Chondrocyte (in vitro differentiated cells): ENCODE results near the gene NHERF2. TPM values are rescaled to one million over a fixed set of nuclear protein-coding genes. Genes with fewer than 3 reads are reported as not detected.

Experiments
- DNase-seq: peaks from one replicate; pipeline ENCODE4 v3.0.0; 2021; ENCODE audit warnings: mixed read lengths, low spot score
- H3K27ac Mint-ChIP-seq: one replicate; pipeline ENCODE4 v1.8.0; 2021; ENCODE audit warnings: mild to moderate bottlenecking, moderate library complexity, mixed read lengths; ENCODE audit not compliant: unreplicated experiment
- H3K27me3 Mint-ChIP-seq: 2 replicates; pipeline ENCODE4 v1.8.0; 2021; ENCODE audit warnings: low read depth, mixed read lengths
- H3K36me3 Mint-ChIP-seq: 2 replicates; pipeline ENCODE4 v1.8.0; 2021; ENCODE audit warnings: low read depth, mixed read lengths
- H3K4me1 Mint-ChIP-seq: 2 replicates; pipeline ENCODE4 v1.8.0; 2021; ENCODE audit warnings: low read depth, mild to moderate bottlenecking, mixed read lengths
- H3K4me3 Mint-ChIP-seq: one replicate; pipeline ENCODE4 v1.8.0; 2021; ENCODE audit warnings: mild to moderate bottlenecking, moderate library complexity, mixed read lengths; ENCODE audit not compliant: unreplicated experiment
- H3K9me3 Mint-ChIP-seq: 2 replicates; pipeline ENCODE4 v1.8.0; 2021; ENCODE audit warnings: low read depth, mixed read lengths
- total RNA-seq: library from RNA; stranded (reverse); gene quantifications from 3 replicates; pipeline ENCODE4 v1.2.1, GENCODE V29; 2021
- TF ChIP-seq, protein P1 (sequence below): fragments of 200-600 bp; sonication (generic); IDR thresholded peaks from 2 replicates; pipeline ENCODE4 v1.5.0; 2021; ENCODE audit warnings: antibody characterized with exemption, mild to moderate bottlenecking, moderate library complexity

Gene NHERF2
- total RNA-seq, 1 donor from 2014 or later, result 87.0 TPM

DNA sequence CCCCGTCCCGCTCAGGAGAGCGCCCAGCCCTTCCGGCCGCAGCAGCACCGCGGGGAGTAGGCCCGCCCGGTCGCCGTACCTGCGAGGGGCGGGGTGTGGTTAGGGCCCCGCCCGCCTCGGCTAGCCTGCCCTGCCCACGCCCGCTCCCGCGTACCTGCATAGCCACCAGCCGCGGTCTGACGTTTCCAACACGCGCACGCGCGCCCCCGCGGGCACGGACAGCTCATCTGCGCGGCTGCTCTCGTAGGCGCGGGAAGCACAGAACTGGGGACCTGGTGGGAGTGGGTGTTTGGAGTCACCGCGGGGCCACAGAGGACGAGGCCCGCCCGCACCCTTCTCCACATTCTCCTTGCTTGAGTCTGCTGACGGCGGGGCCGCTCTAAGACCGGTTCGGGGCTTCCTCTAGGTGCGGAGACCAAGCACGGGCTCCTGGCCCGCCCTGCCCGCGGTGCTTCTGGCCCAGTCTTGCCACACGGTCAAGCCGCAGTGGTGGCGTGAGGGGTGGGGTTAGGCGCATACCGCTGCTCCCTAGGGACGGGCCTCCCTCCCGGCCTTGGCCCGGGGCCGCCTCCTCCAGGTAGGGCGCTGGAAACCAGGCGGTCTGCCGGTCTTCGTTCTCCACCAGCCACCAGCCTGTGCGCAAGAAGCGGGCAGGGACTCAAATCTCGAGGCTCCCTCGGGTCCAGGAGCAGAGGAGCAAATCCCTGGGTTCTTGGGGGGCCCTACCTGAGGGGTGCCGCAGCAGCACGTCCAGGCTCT, 47.3 kb upstream of the NHERF2 start:
- Mint-ChIP-seq H3K27me3 (no peaks in the 10 kb centered on the region), H3K36me3 (peaks cover 16% of the 10 kb centered on the region), H3K9me3 (no peaks in the 10 kb centered on the region), H3K4me1 (peaks cover 3% of the 10 kb centered on the region), H3K27ac (no peak overlapping the region), H3K4me3 (no peak overlapping the region)
- no peak for DNase-seq
- TF ChIP-seq, protein P1, sequence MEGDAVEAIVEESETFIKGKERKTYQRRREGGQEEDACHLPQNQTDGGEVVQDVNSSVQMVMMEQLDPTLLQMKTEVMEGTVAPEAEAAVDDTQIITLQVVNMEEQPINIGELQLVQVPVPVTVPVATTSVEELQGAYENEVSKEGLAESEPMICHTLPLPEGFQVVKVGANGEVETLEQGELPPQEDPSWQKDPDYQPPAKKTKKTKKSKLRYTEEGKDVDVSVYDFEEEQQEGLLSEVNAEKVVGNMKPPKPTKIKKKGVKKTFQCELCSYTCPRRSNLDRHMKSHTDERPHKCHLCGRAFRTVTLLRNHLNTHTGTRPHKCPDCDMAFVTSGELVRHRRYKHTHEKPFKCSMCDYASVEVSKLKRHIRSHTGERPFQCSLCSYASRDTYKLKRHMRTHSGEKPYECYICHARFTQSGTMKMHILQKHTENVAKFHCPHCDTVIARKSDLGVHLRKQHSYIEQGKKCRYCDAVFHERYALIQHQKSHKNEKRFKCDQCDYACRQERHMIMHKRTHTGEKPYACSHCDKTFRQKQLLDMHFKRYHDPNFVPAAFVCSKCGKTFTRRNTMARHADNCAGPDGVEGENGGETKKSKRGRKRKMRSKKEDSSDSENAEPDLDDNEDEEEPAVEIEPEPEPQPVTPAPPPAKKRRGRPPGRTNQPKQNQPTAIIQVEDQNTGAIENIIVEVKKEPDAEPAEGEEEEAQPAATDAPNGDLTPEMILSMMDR, result no peak

DNA sequence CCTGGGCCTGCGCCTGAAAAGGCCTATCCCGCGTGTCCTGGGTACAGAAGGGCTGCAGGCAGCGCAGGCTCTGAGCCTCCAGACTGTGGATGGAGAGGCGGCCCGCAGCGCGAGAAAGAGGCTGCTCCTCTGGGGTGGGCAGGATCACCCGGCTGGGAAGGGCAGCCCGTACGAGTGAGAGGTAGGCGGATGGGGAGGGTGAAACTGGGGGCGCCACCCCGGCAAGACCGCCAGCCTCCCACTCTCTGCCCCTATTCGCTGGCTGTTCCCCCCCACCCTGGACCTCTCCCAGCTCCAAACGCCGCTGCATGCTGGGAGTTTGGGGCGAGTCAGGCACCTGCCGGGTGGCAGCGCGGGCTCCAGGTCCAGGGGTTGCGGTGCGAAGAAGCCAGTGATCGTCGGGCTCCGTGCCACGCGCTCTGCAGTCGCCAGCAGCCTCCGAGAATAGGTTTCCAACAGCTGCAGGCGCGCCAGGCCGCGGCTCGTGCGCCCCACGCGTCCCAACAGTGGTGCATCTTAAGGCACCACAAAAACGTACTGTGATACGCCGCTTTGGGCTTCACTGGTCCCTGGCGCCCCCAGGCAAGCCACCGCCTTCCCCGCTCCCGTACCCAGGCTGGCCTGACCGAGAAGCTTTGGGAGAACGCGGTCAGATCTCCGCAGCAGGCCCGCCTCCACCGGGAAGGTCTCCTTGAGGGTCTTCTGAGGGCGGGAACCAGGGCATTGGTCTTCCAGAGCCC, 46.5 kb upstream of the NHERF2 start:
- Mint-ChIP-seq H3K27ac (no peak overlapping the region), H3K4me1 (peaks cover 11% of the 10 kb centered on the region), H3K36me3 (peaks cover 12% of the 10 kb centered on the region), H3K27me3 (no peaks in the 10 kb centered on the region), H3K9me3 (no peaks in the 10 kb centered on the region), H3K4me3 (no peak overlapping the region)
- DNase-seq, result no peak
- TF ChIP-seq, protein P1, result no peak

DNA sequence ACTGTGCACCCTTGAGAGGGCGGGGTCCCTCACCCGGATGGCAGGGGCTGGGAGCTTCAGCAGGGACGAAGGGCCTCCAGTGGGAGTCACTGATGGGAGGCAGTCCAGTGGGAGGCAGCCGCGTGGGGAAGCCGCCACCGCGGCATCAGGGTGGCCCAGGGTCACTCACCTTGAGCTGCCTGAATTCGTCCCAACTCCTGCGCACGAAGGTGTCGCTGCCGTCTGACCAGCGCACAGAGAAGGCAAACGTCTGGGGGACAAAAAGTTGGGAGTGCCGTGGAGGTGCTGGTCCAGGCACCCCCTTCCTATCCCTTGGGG, 46.0 kb upstream of the NHERF2 start:
- Mint-ChIP-seq H3K27ac (no peak overlapping the region), H3K4me1 (peaks cover 12% of the 10 kb centered on the region), H3K27me3 (no peaks in the 10 kb centered on the region)

DNA sequence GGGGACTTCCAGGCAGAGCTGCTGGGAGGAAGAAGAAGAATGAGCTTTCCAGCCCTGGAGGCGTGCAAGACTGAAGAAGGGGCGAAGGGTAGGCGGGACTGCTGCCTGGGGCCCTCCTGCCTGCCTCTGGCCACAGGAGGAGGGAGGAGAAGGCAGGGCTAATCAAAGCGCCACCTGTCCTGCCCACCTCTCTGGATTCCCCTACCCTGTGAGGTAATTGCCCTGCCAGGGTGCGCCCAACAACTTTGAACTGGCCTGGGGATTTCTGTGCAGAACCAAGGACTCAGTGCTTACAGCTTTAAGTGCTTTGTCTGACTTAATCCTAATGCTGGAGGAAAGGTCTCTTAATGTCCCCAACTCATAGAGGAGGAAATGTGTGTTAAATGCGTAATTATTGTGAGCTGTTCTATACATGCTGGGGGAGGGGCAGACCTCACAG, 45.3 kb upstream of the NHERF2 start, which contains the start of gene NOXO1:
Gene NOXO1 (minus strand): TSS at position 72 of the 439 bp plus-strand sequence. CDS start 290 bp downstream, outside the sequence.
- DNase-seq, result no peak
- no peaks in the 10 kb centered on the region for H3K9me3 Mint-ChIP-seq
- H3K27me3 Mint-ChIP-seq, result no peaks in the 10 kb centered on the region
- peaks cover 6% of the 10 kb centered on the region for H3K36me3 Mint-ChIP-seq
- H3K4me1 Mint-ChIP-seq, result peaks cover 12% of the 10 kb centered on the region
- H3K4me3 Mint-ChIP-seq, result no peak within 1 kb of the TSS
- H3K27ac Mint-ChIP-seq, result no peak within 1 kb of the TSS
- TF ChIP-seq, protein P1, result no peak

More for the DNA sequence above, 46.0 kb upstream of the NHERF2 start:
- no peak for DNase-seq
- Mint-ChIP-seq H3K9me3 (no peaks in the 10 kb centered on the region), H3K4me3 (no peak overlapping the region), H3K36me3 (peaks cover 12% of the 10 kb centered on the region)
- TF ChIP-seq, protein P1, result no peak

DNA sequence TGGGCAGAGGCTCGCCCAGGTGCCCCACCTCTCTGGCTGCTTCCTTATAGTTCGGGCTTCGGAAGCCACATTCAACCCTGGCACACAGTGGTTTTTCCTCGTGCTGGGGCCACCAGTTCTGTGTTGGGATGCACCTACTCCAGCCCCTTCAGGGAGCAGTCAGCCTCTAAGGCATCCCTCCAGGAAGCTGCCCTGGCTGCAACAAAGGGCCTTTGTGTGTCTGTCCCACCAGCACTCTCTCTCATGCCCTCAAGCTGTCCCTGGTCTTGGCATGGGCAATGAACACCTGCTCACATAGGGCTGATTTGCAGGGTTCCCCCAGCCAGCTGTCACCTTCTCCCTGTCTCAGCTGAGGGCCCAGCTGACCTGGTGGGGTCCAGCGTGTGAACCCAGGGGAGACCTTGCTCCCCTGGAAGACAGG, 44.7 kb upstream of the NHERF2 start:
- H3K9me3 Mint-ChIP-seq, result no peaks in the 10 kb centered on the region
- no peak overlapping the region for H3K4me3 Mint-ChIP-seq
- H3K4me1 Mint-ChIP-seq, result peaks cover 12% of the 10 kb centered on the region
- DNase-seq, result no peak
- TF ChIP-seq, protein P1, result no peak
- H3K27ac Mint-ChIP-seq, result no peak overlapping the region
- peaks cover 8% of the 10 kb centered on the region for H3K36me3 Mint-ChIP-seq
- no peaks in the 10 kb centered on the region for H3K27me3 Mint-ChIP-seq
